Esophagus squamous epithelium (tissue), 5 donors: Measurements from ENCODE around the gene C12orf42. TPM values are rescaled to one million over a fixed set of nuclear protein-coding genes. Genes with fewer than 3 reads are reported as not detected.

ENCODE experiments used
- DNase-seq: peaks from one replicate; lab custom pipeline; 2025; lab: John Stamatoyannopoulos, UW
- H3K27ac ChIP-seq, 4 donors: fragments of 200-600 bp; sonication (generic); one replicate each; pipeline ENCODE4 v1.5.1; 2016 to 2019; ENCODE audit warnings: mild to moderate bottlenecking in 1 of 4
- H3K27me3 ChIP-seq, 4 donors: fragments of 200-600 bp; sonication (generic); 1 replicate in 3 of 4; 2 replicates in 1 of 4; pipeline versions ENCODE4 v1.5.1 to v1.6.0; 2017 to 2021; ENCODE audit warnings: antibody characterized with exemption in 1 of 4
- H3K36me3 ChIP-seq, 3 donors: fragments of 200-600 bp; sonication (generic); one replicate each; pipeline ENCODE4 v1.5.1; 2016 to 2019
- H3K4me1 ChIP-seq, 3 donors: fragments of 200-600 bp; sonication (generic); one replicate each; pipeline ENCODE4 v1.5.1; 2017 to 2019
- H3K4me3 ChIP-seq, 4 donors: fragments of 200-600 bp; sonication (generic); 1 replicate in 3 of 4; 2 replicates in 1 of 4; pipeline ENCODE4 v1.5.1; 2016 to 2019; ENCODE audit warnings: mild to moderate bottlenecking in 2 of 4, moderate library complexity in 1 of 4
- H3K9me3 ChIP-seq, 3 donors: fragments of 200-600 bp; sonication (generic); one replicate each; pipeline ENCODE4 v1.5.1; 2016 to 2019
- POLR2A ChIP-seq, 4 donors: fragments of 450-650 bp; IDR thresholded peaks; one replicate each; pipeline ENCODE4 v1.6.1; 2017; ENCODE audit warnings: antibody characterized with exemption in 4 of 4, mild to moderate bottlenecking in 4 of 4, moderate library complexity in 3 of 4
- WGBS, 2 donors: methylation state at CpG; one replicate each; pipeline ENCODE4 v1.1.5; 2018; 5-methylcytosine and 5-hydroxymethylcytosine counted together
- intact Hi-C: fragments of 100-400 bp; cut with DNase I; formaldehyde crosslinking; loops from one replicate; pipeline ENCODE4 v1.15.0; 2022
- total RNA-seq, 4 donors: library from RNA; depleted of rRNA; stranded (reverse); fragments of >200 nt; gene quantifications; one replicate each; pipeline ENCODE4 v1.1.0, GENCODE V29; 2016
- TF ChIP-seq, protein P1 (sequence below), 6 experiments: fragments of 450-650 bp in 4 of 6; fragments of 200-600 bp in 2 of 6; sonication (generic) in 2 of 6; IDR thresholded peaks; one replicate each; pipeline ENCODE4 v1.5.1; 2016 to 2019; ENCODE audit warnings: antibody characterized with exemption in 6 of 6, mild to moderate bottlenecking in 4 of 6, moderate library complexity in 4 of 6
- donor health status: DM: yes; HTN: yes; CAD: no.

The C12orf42 gene
- total RNA-seq, 4 donors from 2014 or later: not detected

DNA sequence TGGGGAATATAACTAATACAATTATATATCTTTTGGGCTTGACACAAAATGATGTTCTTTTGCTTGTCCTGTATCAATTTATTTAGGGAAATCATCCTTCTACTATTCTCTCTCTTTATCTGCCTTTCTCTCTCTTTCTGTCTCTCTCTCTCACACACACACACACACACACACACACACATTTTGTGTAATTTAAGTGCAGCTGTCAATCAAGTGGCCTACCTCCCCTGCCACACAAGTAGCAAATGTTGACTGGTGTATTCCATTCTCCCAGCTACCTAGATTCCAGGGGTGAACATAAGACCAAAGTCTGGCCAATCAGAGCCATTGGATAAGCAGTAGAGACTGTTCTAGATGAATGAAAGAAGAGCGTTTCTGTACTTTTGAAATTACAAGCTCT lies 127.6 kb downstream of the C12orf42 start:
- H3K4me1 ChIP-seq: no peaks in the 10 kb centered on the region
- WGBS, 2 donors: 85 to 93% methylated on average over 1 of the region's 1 CpG
- DNase-seq: no peak
- H3K36me3 ChIP-seq: no peaks in the 10 kb centered on the region
- no peak for TF ChIP-seq POLR2A (IDR thresholded peaks at IDR 0.05)
- TF ChIP-seq, protein P1, sequence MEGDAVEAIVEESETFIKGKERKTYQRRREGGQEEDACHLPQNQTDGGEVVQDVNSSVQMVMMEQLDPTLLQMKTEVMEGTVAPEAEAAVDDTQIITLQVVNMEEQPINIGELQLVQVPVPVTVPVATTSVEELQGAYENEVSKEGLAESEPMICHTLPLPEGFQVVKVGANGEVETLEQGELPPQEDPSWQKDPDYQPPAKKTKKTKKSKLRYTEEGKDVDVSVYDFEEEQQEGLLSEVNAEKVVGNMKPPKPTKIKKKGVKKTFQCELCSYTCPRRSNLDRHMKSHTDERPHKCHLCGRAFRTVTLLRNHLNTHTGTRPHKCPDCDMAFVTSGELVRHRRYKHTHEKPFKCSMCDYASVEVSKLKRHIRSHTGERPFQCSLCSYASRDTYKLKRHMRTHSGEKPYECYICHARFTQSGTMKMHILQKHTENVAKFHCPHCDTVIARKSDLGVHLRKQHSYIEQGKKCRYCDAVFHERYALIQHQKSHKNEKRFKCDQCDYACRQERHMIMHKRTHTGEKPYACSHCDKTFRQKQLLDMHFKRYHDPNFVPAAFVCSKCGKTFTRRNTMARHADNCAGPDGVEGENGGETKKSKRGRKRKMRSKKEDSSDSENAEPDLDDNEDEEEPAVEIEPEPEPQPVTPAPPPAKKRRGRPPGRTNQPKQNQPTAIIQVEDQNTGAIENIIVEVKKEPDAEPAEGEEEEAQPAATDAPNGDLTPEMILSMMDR (IDR thresholded peaks at IDR 0.05): no peak
- no peaks in the 10 kb centered on the region for H3K27me3 ChIP-seq
- intact Hi-C loops: no loop called here
- no peak overlapping the region for H3K27ac ChIP-seq
- no peak overlapping the region for H3K4me3 ChIP-seq
- no peaks in the 10 kb centered on the region for H3K9me3 ChIP-seq

DNA sequence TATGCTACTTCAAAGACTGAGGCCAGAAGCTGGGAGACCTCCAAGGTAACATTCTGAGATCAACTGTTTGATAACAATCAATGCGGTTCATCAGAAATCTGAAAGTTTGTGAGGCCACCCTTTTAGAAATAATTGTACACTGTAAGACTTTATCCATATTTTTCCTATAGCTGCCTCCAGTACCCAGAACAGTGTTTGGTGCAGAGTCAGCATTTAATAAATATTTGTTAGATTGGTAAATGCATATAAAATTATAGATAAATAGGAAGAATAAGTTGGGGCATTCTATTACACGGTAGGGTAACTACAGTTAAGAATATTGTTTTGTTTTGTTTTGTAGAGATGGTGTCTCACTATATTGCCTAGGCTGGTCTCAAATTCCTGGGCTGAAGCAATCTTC lies 141.4 kb downstream of the C12orf42 start:
- Histone ChIP-seq H3K27ac (no peak overlapping the region), H3K4me3 (no peak overlapping the region), H3K27me3 (no peaks in the 10 kb centered on the region), H3K36me3 (no peaks in the 10 kb centered on the region), H3K9me3 (no peaks in the 10 kb centered on the region), H3K4me1 (no peaks in the 10 kb centered on the region)
- intact Hi-C loops: no loop called here
- WGBS, 2 donors: 67 to 91% methylated on average over 2 of the region's 2 CpGs
- DNase-seq: no peak
- TF ChIP-seq, protein P1 (IDR thresholded peaks at IDR 0.05): no peak
- no peak for TF ChIP-seq POLR2A (IDR thresholded peaks at IDR 0.05)

DNA sequence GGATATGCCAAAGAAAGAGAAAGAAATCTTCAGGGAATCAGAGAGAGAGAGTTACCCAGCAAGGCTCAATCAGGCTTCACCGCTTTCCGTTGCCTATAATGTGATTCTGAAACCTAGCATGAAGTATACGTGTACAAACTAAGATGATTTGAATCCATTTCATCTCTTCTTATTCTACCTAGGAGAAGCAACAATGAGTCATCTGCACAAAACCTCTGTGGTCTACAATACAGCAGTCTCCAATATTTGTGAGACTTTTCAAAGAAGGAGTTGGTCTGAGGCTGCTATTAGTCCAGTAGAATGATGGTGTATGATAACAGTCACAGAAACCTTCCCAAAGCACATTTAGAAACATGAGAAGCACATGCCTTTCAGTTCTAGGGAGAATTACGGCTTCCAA lies 141.9 kb downstream of the C12orf42 start:
- Histone ChIP-seq H3K4me1 (no peaks in the 10 kb centered on the region), H3K4me3 (no peak overlapping the region), H3K27me3 (no peaks in the 10 kb centered on the region), H3K9me3 (no peaks in the 10 kb centered on the region), H3K36me3 (no peaks in the 10 kb centered on the region), H3K27ac (no peak overlapping the region)
- DNase-seq: no peak
- intact Hi-C loops: no loop called here
- 80 to 91% methylated on average over 4 of the region's 4 CpGs for WGBS, 2 donors
- TF ChIP-seq POLR2A (IDR thresholded peaks at IDR 0.05): no peak
- TF ChIP-seq, protein P1 (IDR thresholded peaks at IDR 0.05): no peak

DNA sequence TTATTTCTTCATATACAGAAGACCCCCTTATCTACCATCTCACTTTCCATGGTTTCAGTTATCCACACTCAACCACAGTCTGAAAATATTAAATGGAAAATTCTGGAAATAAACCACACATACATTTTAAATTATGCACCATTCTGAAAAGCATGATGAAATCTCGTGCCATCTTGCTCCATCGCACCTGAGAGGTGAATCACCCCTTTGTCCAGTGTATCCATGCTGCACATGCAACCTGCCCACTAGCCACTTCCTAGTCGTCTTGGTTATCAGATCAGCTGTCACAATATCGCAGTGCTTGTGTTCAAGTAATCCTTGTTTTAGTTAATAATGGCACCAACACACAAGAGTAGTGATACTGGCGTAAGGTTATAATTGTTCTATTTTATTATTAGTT lies 145.7 kb downstream of the C12orf42 start:
- Histone ChIP-seq H3K9me3 (no peaks in the 10 kb centered on the region), H3K27ac (no peak overlapping the region), H3K4me3 (no peak overlapping the region), H3K4me1 (no peaks in the 10 kb centered on the region), H3K27me3 (no peaks in the 10 kb centered on the region), H3K36me3 (no peaks in the 10 kb centered on the region)
- intact Hi-C loops: no loop called here
- no peak for DNase-seq
- TF ChIP-seq POLR2A (IDR thresholded peaks at IDR 0.05): no peak
- TF ChIP-seq, protein P1 (IDR thresholded peaks at IDR 0.05): no peak
- WGBS, 2 donors: 78 to 83% methylated on average over 5 of the region's 5 CpGs

DNA sequence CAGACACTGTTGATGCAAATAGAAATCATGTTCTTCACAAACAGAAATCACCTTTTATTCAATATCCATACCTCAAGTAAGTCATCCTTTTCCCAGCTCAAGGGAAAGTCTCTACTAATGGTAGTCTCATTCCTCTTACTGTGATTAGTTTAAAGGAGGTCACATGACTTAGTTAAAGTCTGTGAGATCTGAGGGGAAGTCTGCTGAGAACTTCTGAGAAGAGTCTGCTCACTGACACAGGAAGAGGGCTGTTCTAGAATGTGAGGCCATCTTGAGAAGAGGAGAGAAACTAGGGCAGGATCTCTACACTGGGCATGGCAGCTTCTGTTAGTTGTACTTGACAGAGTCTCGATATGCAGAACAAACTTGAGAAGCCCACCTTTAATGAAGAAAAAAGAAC lies 146.8 kb downstream of the C12orf42 start:
- intact Hi-C loops: no loop called here

More for the DNA sequence above, 146.8 kb downstream of the C12orf42 start:
- H3K4me1 ChIP-seq: no peaks in the 10 kb centered on the region
- no peaks in the 10 kb centered on the region for H3K36me3 ChIP-seq
- TF ChIP-seq, protein P1 (IDR thresholded peaks at IDR 0.05): no peak
- TF ChIP-seq POLR2A (IDR thresholded peaks at IDR 0.05): no peak
- no peak overlapping the region for H3K27ac ChIP-seq
- H3K4me3 ChIP-seq: no peak overlapping the region
- H3K27me3 ChIP-seq: no peaks in the 10 kb centered on the region
- 69 to 79% methylated on average over 1 of the region's 1 CpG for WGBS, 2 donors
- H3K9me3 ChIP-seq: no peaks in the 10 kb centered on the region
- no peak for DNase-seq
